K562 (cell line): ENCODE measurements around the gene GEMIN4. TPM values are rescaled to one million over a fixed set of nuclear protein-coding genes. Genes with fewer than 3 reads are reported as not detected.

ENCODE experiments used
- ATF1 ChIP-seq, 2 experiments: fragments of 450-650 bp in 1 of 2; IDR thresholded peaks; 2 replicates each; pipeline ENCODE4 v1.6.1; 2016; ENCODE audit warnings: missing compliant biosample characterization in 1 of 2, missing genetic modification characterization in 1 of 2
- CXXC5 ChIP-seq: fragments of 250-450 bp; sonication (Bioruptor Pico); IDR thresholded peaks from 2 replicates; pipeline ENCODE4 v1.8.0; 2022; ENCODE audit warnings: inconsistent platforms, mild to moderate bottlenecking, moderate library complexity
- EGR1 ChIP-seq: fragments of 450-650 bp; conservative IDR thresholded peaks from 2 replicates; pipeline ENCODE4 v1.6.1; 2017; ENCODE audit warnings: mild to moderate bottlenecking
- GTF2A2 ChIP-seq: IDR thresholded peaks from 2 replicates; pipeline ENCODE4 v1.6.1; 2016; ENCODE audit warnings: mild to moderate bottlenecking, missing genetic modification characterization, missing compliant biosample characterization
- HMGN3 ChIP-seq: IDR thresholded peaks from 2 replicates; pipeline ENCODE4 v1.6.1; 2011; ENCODE audit warnings: borderline replicate concordance, low read depth, mild to moderate bottlenecking, mixed read lengths, low read length; ENCODE audit not compliant: insufficient read length; ENCODE audit errors: extremely low read depth
- HMGXB4 ChIP-seq: sonication (generic); formaldehyde crosslinking; IDR thresholded peaks from 2 replicates; pipeline ENCODE4 v1.8.1; 2023; ENCODE audit warnings: mild to moderate bottlenecking, missing genetic modification reagents
- NFE2 ChIP-seq: IDR thresholded peaks from 2 replicates; pipeline ENCODE4 v1.6.1; 2014; ENCODE audit warnings: antibody characterized with exemption, low read depth
- PHB2 ChIP-seq: fragments of 450-650 bp; IDR thresholded peaks from 2 replicates; pipeline ENCODE4 v1.6.1; 2017; ENCODE audit warnings: low read depth
- SMAD4 ChIP-seq: fragments of 250-450 bp; sonication (Bioruptor Pico); conservative IDR thresholded peaks from 2 replicates; pipeline ENCODE4 v1.8.0; 2021; ENCODE audit warnings: inconsistent platforms, mild to moderate bottlenecking, moderate library complexity
- SMARCA5 ChIP-seq: fragments of 450-650 bp; IDR thresholded peaks from 2 replicates; pipeline ENCODE4 v1.6.1; 2016
- VEZF1 ChIP-seq: fragments of 200-800 bp; sonication (Bioruptor generic); IDR thresholded peaks from 2 replicates; pipeline ENCODE4 v1.6.1; 2017; ENCODE audit warnings: missing genetic modification characterization, missing compliant biosample characterization
- ZNF24 ChIP-seq: fragments of 450-650 bp; IDR thresholded peaks from 2 replicates; pipeline ENCODE4 v1.6.1; 2016
- ZNF311 ChIP-seq: fragments of 250-450 bp; sonication (Bioruptor Pico); IDR thresholded peaks from 2 replicates; pipeline ENCODE4 v1.4.0; 2020; ENCODE audit warnings: mild to moderate bottlenecking, moderate library complexity
- ZNF644 ChIP-seq: fragments of 200-800 bp; sonication (Bioruptor generic); IDR thresholded peaks from 2 replicates; pipeline ENCODE4 v1.6.1; 2016; ENCODE audit warnings: low read depth, missing genetic modification characterization, missing compliant biosample characterization
- polyA plus RNA-seq, 8 experiments: library from polyadenylated mRNA; depleted of rRNA in 4 of 8; stranded (reverse) in 5 of 8; unstranded in 3 of 8; fragments of >200 nt; fragmentation: Nextera tagmentation in 2 of 8; fragmentation: Illumina TruSeq in 1 of 8; extraction: Ambion mirVana in 2 of 8; extraction: Trizol in 1 of 8; gene quantifications; 2 replicates each; pipeline versions ENCODE4 v1.2.1 to v1.2.3, GENCODE V29; 2011 to 2014; ENCODE audit warnings: inconsistent platforms in 1 of 8, missing spikeins in 1 of 8
- total RNA-seq, 7 experiments: library from RNA; depleted of rRNA in 6 of 7; stranded (reverse); fragments of >200 nt in 6 of 7; fragmentation: Illumina TruSeq in 2 of 7; extraction: Trizol in 2 of 7; gene quantifications; 2 replicates each; pipeline versions ENCODE4 v1.2.1 to v1.2.3, GENCODE V29; 2011 to 2021; ENCODE audit warnings: low replicate concordance in 1 of 7

Gene GEMIN4
- total and polyA plus RNA-seq, 9 of the 15 experiments (the other 6 are each of a cell fraction or from before 2014, with no cell fraction given) = 1.8 to 42.5 (median 10.8) TPM

- TF ChIP-seq HMGN3 (peak; percentile 13), SMARCA5 (no peak), ZNF311 (no peak), VEZF1 (peak; percentile 71), GTF2A2 (tag) (no peak), CXXC5 (peak; percentile 44; the same call in 1 of the 2 replicates), NFE2 (no peak), ATF1 (CRISPR knock-in tag; IDR thresholded peaks at IDR 0.05) (no peak), ATF1 (tag; IDR thresholded peaks at IDR 0.05) (no peak), HMGXB4 (CRISPR knock-in tag) (no peak), EGR1 (peak; percentile 18; the same call in 1 of the 2 replicates), SMAD4 (0 out of 2 replicates have a peak, but pooled peaks have one; percentile 26), PHB2 (no peak), ZNF644 (tag) (no peak), ZNF24 (no peak)
These were observed 19.8 kb downstream of the GEMIN4 start, which contains the start of gene TLCD3A (continued) for GRCh38 chr17:732067-732901.
